DOHH2 (cell line): Measurements from ENCODE around the gene ZNF512.

ENCODE experiments used
- EZH2phosphoT487 ChIP-seq: fragments of 200-600 bp; sonication (generic); IDR thresholded peaks from 2 replicates; pipeline ENCODE4 v1.6.1; 2017; ENCODE audit warnings: borderline replicate concordance, mild to moderate bottlenecking, antibody characterized with exemption, low read length, moderate library complexity, mixed read lengths
- TF ChIP-seq, protein P1 (sequence below): fragments of 200-600 bp; sonication (generic); IDR thresholded peaks from one replicate; pipeline ENCODE4 v1.5.1; 2014; ENCODE audit warnings: antibody characterized with exemption, mild to moderate bottlenecking, low read depth, low read length; ENCODE audit not compliant: poor library complexity, severe bottlenecking

DNA sequence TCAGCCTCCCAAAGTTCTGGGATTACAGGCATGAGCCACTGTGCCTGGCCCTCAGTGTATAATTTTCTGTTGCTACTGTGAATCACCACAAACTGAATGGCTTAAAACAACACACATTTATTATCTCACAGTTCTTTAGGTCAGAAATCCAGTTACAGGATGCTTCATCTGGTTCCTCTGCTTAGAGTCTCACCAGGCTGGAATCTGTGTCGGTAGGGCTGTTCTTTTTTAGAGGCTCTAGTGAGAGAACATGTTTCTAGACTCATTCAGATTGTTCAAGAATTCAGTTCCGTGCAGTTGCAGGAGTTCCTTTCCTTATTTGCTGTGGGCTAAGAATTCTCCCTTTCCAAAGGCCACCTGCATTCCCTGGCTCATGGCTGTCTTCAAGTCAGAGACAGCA lies 23.8 kb downstream of the ZNF512 start:
- TF ChIP-seq, protein P1, sequence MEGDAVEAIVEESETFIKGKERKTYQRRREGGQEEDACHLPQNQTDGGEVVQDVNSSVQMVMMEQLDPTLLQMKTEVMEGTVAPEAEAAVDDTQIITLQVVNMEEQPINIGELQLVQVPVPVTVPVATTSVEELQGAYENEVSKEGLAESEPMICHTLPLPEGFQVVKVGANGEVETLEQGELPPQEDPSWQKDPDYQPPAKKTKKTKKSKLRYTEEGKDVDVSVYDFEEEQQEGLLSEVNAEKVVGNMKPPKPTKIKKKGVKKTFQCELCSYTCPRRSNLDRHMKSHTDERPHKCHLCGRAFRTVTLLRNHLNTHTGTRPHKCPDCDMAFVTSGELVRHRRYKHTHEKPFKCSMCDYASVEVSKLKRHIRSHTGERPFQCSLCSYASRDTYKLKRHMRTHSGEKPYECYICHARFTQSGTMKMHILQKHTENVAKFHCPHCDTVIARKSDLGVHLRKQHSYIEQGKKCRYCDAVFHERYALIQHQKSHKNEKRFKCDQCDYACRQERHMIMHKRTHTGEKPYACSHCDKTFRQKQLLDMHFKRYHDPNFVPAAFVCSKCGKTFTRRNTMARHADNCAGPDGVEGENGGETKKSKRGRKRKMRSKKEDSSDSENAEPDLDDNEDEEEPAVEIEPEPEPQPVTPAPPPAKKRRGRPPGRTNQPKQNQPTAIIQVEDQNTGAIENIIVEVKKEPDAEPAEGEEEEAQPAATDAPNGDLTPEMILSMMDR = no peak
- TF ChIP-seq EZH2phosphoT487 = no peak
